Colonic mucosa (tissue), 4 donors: Measurements from ENCODE around the gene CABP4. TPM values are rescaled to one million over a fixed set of nuclear protein-coding genes. Genes with fewer than 3 reads are reported as not detected.

Source experiments
- DNase-seq: peaks from one replicate; pipeline ENCODE4 v3.0.0-alpha.2; 2020
- H3K27ac ChIP-seq: fragments of 200-600 bp; one replicate; pipeline ENCODE4 v1.8.0; 2021
- H3K27me3 ChIP-seq: fragments of 200-600 bp; one replicate; pipeline ENCODE4 v1.8.0; 2021
- H3K36me3 ChIP-seq: fragments of 200-600 bp; one replicate; pipeline ENCODE4 v1.8.0; 2021
- H3K4me1 ChIP-seq: fragments of 200-600 bp; one replicate; pipeline ENCODE4 v1.8.0; 2021; ENCODE audit warnings: mild to moderate bottlenecking
- H3K4me3 ChIP-seq: fragments of 200-600 bp; one replicate; pipeline ENCODE4 v1.8.0; 2021
- H3K9ac ChIP-seq, 2 donors: one replicate each; pipeline ENCODE4 v1.7.0; 2013; ENCODE audit warnings: control low read depth in 2 of 2, low read depth in 2 of 2, low read length in 2 of 2
- H3K9me3 ChIP-seq: fragments of 200-600 bp; one replicate; pipeline ENCODE4 v1.8.0; 2021
- CTCF ChIP-seq: fragments of 200-600 bp; IDR thresholded peaks from one replicate; pipeline ENCODE4 v1.8.0; 2022; ENCODE audit warnings: antibody characterized with exemption, mild to moderate bottlenecking
- intact Hi-C: fragments of 100-400 bp; cut with DNase I; formaldehyde crosslinking; loops from one replicate; pipeline ENCODE4 v1.14.1; 2022
- total RNA-seq, 2 donors: library from RNA; stranded (reverse); fragmentation: NEBNext Ultra II Directional in 1 of 2; extraction: Animal tissue kit (Norgen Biotek cat#: 25700) in 1 of 2; gene quantifications; one replicate each; pipeline ENCODE4 v1.2.1, GENCODE V29; 2021
- donor health status: healthy.
- donor health status: DM: no; HTN: no; CAD: no.
- donor health status: DM: no; HTN: no; CAD: no.

CABP4 gene
- total RNA-seq, 2 donors from 2014 or later = 0.20 to 0.53 TPM

- intact Hi-C loops = no loop called here
These were observed 43.4 kb upstream of the CABP4 start for GRCh38 chr11:67411785-67412152.

GRCh38 chr11:67412495-67413179 lies 42.5 kb upstream of the CABP4 start:
- Histone ChIP-seq H3K9me3 (no peaks in the 10 kb centered on the region), H3K4me1 (no peaks in the 10 kb centered on the region), H3K4me3 (no peak overlapping the region), H3K9ac (no peak overlapping the region), H3K27ac (no peak overlapping the region), H3K27me3 (no peaks in the 10 kb centered on the region), H3K36me3 (no peaks in the 10 kb centered on the region)
- intact Hi-C loops = no loop called here
- no peak for TF ChIP-seq CTCF
- DNase-seq = no peak

More at GRCh38 chr11:67411785-67412152, 43.4 kb upstream of the CABP4 start:
- Histone ChIP-seq H3K27ac (no peak overlapping the region), H3K9ac (no peak overlapping the region), H3K27me3 (no peaks in the 10 kb centered on the region), H3K4me1 (no peaks in the 10 kb centered on the region), H3K9me3 (no peaks in the 10 kb centered on the region), H3K36me3 (no peaks in the 10 kb centered on the region), H3K4me3 (no peak overlapping the region)
- no peak for TF ChIP-seq CTCF
- no peak for DNase-seq

- intact Hi-C loops = no loop called here
- Histone ChIP-seq H3K9ac (no peak overlapping the region), H3K27me3 (no peaks in the 10 kb centered on the region), H3K27ac (no peak overlapping the region), H3K4me3 (no peak overlapping the region), H3K36me3 (no peaks in the 10 kb centered on the region), H3K4me1 (no peaks in the 10 kb centered on the region), H3K9me3 (no peaks in the 10 kb centered on the region)
- no peak for DNase-seq
- no peak for TF ChIP-seq CTCF
These were observed 41.8 kb upstream of the CABP4 start for GRCh38 chr11:67413266-67413849.

GRCh38 chr11:67415501-67416304 lies 39.5 kb upstream of the CABP4 start, which contains the start of gene CARNS1:
TSS of gene CARNS1 (plus strand) at chr11:67415678. CDS start at chr11:67416200, 522 bp downstream.
- Histone ChIP-seq H3K9ac (peak within 1 kb of the TSS in 1 of 2 donors; percentile 35), H3K36me3 (no peaks in the 10 kb centered on the region), H3K27me3 (no peaks in the 10 kb centered on the region), H3K9me3 (no peaks in the 10 kb centered on the region), H3K4me1 (no peaks in the 10 kb centered on the region), H3K4me3 (peak within 1 kb of the TSS; percentile 31), H3K27ac (no peak within 1 kb of the TSS)
- intact Hi-C loops = no loop called here
- no peak for TF ChIP-seq CTCF
- no peak for DNase-seq

- Histone ChIP-seq H3K9me3 (no peaks in the 10 kb centered on the region), H3K9ac (no peak overlapping the region), H3K27me3 (no peaks in the 10 kb centered on the region), H3K4me3 (no peak overlapping the region), H3K27ac (no peak overlapping the region), H3K36me3 (no peaks in the 10 kb centered on the region), H3K4me1 (no peaks in the 10 kb centered on the region)
- no peak for DNase-seq
- intact Hi-C loops = no loop called here
- TF ChIP-seq CTCF = no peak
These were observed 38.5 kb upstream of the CABP4 start for GRCh38 chr11:67416416-67417335.
